HG02970 (cell line): ENCODE data around the gene DCUN1D3.

Experiments
- ATAC-seq: cut with Tn5 transposase; IDR thresholded peaks from one replicate; pipeline ENCODE4 v1.9.1; 2021; ENCODE audit warnings: mild to moderate bottlenecking, moderate library complexity, moderate number of reproducible peaks; ENCODE audit not compliant: unreplicated experiment, low FRiP score

The DCUN1D3 gene

GRCh38 chr16:20920091-20920490, 19.9 kb upstream of the DCUN1D3 start:
- ATAC-seq, result no peak

GRCh38 chr16:20918486-20919239, 18.5 kb upstream of the DCUN1D3 start:
- no peak for ATAC-seq

- no peak for ATAC-seq
Measured at GRCh38 chr16:20916942-20917341, 16.8 kb upstream of the DCUN1D3 start.

- ATAC-seq, result no peak
Measured at GRCh38 chr16:20916289-20916688, 16.1 kb upstream of the DCUN1D3 start.

GRCh38 chr16:20911361-20911760, 11.2 kb upstream of the DCUN1D3 start:
- no peak for ATAC-seq

GRCh38 chr16:20910781-20911321, 10.7 kb upstream of the DCUN1D3 start:
- ATAC-seq, result no peak

GRCh38 chr16:20906341-20907255, 6.4 kb upstream of the DCUN1D3 start:
- no peak for ATAC-seq

- no peak for ATAC-seq
Measured at GRCh38 chr16:20905576-20905975, 5.4 kb upstream of the DCUN1D3 start.

GRCh38 chr16:20904507-20905081, 4.4 kb upstream of the DCUN1D3 start:
- ATAC-seq, result no peak

- no peak for ATAC-seq
Measured at GRCh38 chr16:20903899-20904506, 3.8 kb upstream of the DCUN1D3 start.

GRCh38 chr16:20903116-20903898, 3.1 kb upstream of the DCUN1D3 start:
- ATAC-seq, result no peak

- ATAC-seq, result no peak
Measured at GRCh38 chr16:20902426-20902825, 2.3 kb upstream of the DCUN1D3 start.

- no peak for ATAC-seq
Measured at GRCh38 chr16:20901436-20902112, 1.4 kb upstream of the DCUN1D3 start.

- ATAC-seq, result no peak
Measured at GRCh38 chr16:20901068-20901435, 894 bp upstream of the DCUN1D3 start.

GRCh38 chr16:20899477-20900298, 470 bp downstream of the DCUN1D3 start:
- ATAC-seq, result no peak

- no peak for ATAC-seq
Measured at GRCh38 chr16:20899071-20899470, 1.1 kb downstream of the DCUN1D3 start.

GRCh38 chr16:20897922-20898321, 2.2 kb downstream of the DCUN1D3 start:
- ATAC-seq, result no peak

GRCh38 chr16:20897253-20897897, 2.8 kb downstream of the DCUN1D3 start:
- ATAC-seq, result no peak
